ENCODE data around the gene EXOC6B. TPM values are rescaled to one million over a fixed set of nuclear protein-coding genes. Genes with fewer than 3 reads are reported as not detected.

EXOC6B gene
- total RNA-seq, 8 experiments from 2014 or later: 16.7 to 37.4 (median 25.3) TPM

DNA sequence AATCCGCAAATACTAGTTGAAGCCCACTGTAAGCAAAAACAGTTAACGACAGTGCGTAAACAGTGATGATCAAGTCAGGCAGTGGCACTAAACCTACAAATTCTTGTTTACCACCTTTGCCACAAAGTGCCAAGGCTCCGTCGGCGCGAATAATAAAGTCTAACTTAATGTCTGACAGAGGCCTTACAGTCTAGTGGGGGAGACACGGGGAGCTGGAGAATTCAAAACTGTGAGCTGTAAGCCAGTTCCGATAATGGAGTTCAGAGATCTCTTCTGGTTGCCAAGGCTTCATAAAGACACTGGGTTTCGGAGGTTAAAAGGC, 284 bp upstream of the EXOC6B start:
- Histone ChIP-seq H3K27ac (no peak overlapping the region), H3K4me3 (peak overlapping the region in 4 of 5 donors; percentile 68 to 77 (median 74)), H3K4me1 (replicated peaks in 1 of 2) (peaks cover 3 to 8% of the 10 kb centered on the region in 2 donors)
- 47 to 100% (median 67%) methylated on average over 1 to 8 of the region's 10 CpGs; no CpG with 5 or more reads in 1 of the 10 experiments for WGBS, 10 experiments
- ATAC-seq (replicated peaks in 6 of 8): no peak
- in situ Hi-C loops (cut with MboI; ENCODE audit: low pct_unique_long_range_greater_than_20kb in 2 of 9, low sequenced_read_pairs in 9 of 9, unreplicated experiment in 9 of 9): no loop called here

DNA sequence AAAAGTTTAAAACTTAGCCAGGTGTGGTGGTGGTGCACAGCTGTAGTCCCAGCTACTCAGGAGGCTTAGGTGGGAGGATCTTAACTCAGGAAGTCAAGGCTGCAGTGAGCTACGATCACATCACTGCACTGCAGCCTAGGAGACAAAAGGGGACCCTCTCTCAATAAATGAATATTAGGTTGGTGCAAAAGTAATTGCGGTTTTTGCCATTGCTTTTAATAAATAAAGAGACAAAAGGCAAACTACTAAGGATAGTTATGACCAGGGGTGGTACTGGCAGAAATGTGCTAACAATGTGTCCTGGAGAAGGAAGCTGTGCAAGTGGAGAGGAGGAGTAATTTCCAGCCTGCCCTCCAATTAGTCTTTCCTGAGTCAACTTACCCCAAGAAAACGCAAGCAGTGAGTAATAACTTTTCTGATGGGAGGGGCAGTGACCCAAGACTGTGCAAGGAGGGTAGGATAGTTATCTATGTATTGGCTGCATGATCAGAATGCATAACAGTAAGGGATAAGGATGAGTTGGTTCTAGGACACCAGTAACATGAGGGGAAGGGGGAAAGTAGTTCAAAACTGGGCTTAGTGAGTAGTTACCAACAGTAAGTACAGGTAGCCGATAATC, 1.5 kb downstream of the EXOC6B start:
- Histone ChIP-seq H3K4me3 (peak overlapping the region; percentile 68 to 77 (median 74)), H3K27ac (no peak overlapping the region), H3K4me1 (replicated peaks in 1 of 2) (peaks cover 3 to 8% of the 10 kb centered on the region in 2 donors)
- WGBS, 10 experiments: 21 to 100% (median 58%) methylated on average over 1 to 4 of the region's 4 CpGs
- peak in 2 of 8 experiments; percentile 3 to 9 for ATAC-seq (replicated peaks in 6 of 8)
- in situ Hi-C loops (cut with MboI; ENCODE audit: low pct_unique_long_range_greater_than_20kb in 2 of 9, low sequenced_read_pairs in 9 of 9, unreplicated experiment in 9 of 9): no loop called here

DNA sequence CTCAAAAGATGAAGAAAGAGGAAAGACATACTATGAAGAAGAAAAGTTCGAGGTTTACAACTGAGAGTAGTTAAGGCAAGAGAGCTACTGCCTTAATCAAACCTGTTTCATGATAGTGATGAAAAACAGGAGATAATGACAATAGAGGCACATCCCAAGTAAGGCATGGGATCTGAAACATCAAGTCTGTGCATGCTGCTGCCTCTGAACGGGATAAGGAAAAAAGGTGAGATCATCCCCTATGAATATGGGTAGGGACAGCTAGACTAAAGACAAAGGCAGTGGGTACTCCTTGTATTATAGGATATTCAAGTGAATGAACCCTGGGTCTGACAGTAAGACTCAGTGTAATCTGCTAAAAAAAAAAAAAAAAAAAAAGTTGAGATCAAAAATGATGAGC, 3.0 kb downstream of the EXOC6B start:
- Histone ChIP-seq H3K4me1 (replicated peaks in 1 of 2) (peaks cover 3 to 8% of the 10 kb centered on the region in 2 donors), H3K27ac (no peak overlapping the region), H3K4me3 (no peak overlapping the region)
- ATAC-seq (replicated peaks in 6 of 8): no peak
- in situ Hi-C loops (cut with MboI; ENCODE audit: low pct_unique_long_range_greater_than_20kb in 2 of 9, low sequenced_read_pairs in 9 of 9, unreplicated experiment in 9 of 9): no loop called here
- WGBS, 10 experiments: 45 to 78% (median 61%) methylated on average over 2 of the region's 2 CpGs

DNA sequence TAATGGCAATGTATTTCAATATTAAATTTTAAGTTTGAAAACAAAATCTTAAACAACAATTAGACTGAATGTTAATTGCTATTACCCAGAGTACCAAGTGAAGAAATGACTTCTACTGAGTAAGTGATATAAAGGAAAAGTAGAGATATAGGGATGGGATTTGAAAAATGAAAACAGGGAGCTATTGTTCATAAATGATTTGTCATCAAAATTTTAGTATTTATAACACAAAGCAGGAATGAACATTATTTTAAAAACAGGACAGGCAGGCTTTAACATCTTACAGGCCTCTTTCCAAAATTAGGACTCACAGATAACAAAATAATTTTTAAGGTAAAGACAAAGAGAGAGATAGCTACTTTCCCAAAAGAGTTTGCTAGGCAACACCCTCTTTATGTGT, 3.9 kb downstream of the EXOC6B start:
- peaks cover 3 to 8% of the 10 kb centered on the region in 2 donors for H3K4me1 ChIP-seq (replicated peaks in 1 of 2)
- H3K27ac ChIP-seq: no peak overlapping the region
- in situ Hi-C loops (cut with MboI; ENCODE audit: low pct_unique_long_range_greater_than_20kb in 2 of 9, low sequenced_read_pairs in 9 of 9, unreplicated experiment in 9 of 9): no loop called here
- no peak for ATAC-seq (replicated peaks in 6 of 8)
- H3K4me3 ChIP-seq: no peak overlapping the region

DNA sequence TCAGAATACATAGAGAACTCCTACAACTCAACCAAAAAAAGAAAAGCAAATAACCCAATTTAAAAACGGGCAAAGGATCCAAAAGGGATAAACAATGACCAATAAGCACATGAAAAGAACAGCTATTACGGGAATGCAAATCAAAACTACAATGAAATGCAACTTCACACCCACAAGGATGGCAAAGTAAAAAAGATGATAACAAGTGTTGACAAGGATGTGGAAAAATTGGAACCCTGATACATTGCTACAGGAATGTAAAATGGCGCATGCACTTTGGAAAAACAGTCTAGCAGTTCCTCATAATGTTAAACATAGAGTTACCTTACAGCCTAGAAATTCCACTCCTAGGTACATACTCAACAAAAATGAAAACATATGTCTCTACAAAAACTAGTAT, 4.7 kb downstream of the EXOC6B start:
- ATAC-seq (replicated peaks in 6 of 8): no peak
- Histone ChIP-seq H3K27ac (no peak overlapping the region), H3K4me1 (replicated peaks in 1 of 2) (peaks cover 3 to 8% of the 10 kb centered on the region in 2 donors), H3K4me3 (no peak overlapping the region)
- WGBS, 10 experiments: 64 to 93% (median 85%) methylated on average over 2 to 3 of the region's 3 CpGs
- in situ Hi-C loops (cut with MboI; ENCODE audit: low pct_unique_long_range_greater_than_20kb in 2 of 9, low sequenced_read_pairs in 9 of 9, unreplicated experiment in 9 of 9): no loop called here

DNA sequence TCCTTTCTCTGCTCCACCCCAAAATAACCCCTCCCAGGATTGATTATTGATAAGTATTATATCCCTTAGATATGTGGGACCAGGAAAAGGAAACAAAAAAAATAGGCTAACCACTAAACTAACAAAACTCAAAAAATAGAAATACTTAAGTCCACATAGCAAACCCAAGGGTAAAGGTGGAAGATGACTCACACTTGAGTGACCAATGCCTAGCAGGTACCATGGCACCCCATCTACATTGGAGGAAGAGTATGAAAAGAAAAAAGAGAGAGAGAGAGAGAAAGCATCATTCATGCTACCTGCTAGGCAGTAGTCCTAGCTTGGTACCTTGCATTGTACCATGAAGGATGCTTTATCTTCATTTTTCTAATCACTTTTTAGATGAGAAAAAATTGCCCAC, 6.3 kb downstream of the EXOC6B start:
- no peak overlapping the region for H3K27ac ChIP-seq
- no peak for ATAC-seq (replicated peaks in 6 of 8)
- in situ Hi-C loops (cut with MboI; ENCODE audit: low pct_unique_long_range_greater_than_20kb in 2 of 9, low sequenced_read_pairs in 9 of 9, unreplicated experiment in 9 of 9): no loop called here
- no peak overlapping the region for H3K4me3 ChIP-seq
- H3K4me1 ChIP-seq (replicated peaks in 1 of 2): peaks cover 1 to 5% of the 10 kb centered on the region in 2 donors

DNA sequence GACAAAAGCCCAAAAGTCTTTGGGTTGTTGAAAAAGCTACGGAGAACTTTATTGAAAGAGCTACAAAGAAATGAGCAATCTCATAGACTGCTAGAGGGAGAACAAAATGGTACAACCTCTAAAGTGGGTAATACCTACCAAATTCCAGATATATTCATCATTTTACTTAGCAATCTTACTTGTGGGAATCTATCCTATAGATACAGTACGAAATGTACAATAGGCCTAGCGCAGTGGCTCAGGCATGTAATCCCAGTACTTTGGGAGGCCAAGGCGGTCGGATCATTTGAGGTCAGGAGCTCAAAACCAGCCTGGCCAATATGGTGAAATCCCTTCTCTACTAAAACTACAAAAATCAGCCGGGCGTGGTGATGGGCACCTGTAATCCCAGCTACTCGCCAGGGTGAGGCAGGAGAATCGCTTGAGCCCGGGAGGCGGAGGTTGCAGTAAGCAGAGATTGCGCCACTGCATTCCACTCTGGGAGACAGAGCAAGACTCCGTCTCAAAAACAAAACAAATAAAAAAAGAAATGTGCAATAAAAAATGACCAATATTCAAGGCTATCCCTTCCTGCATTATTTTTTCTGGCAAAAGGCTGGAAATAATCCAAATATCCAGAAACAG, 10.1 kb downstream of the EXOC6B start:
- in situ Hi-C loops (cut with MboI; ENCODE audit: low pct_unique_long_range_greater_than_20kb in 2 of 9, low sequenced_read_pairs in 9 of 9, unreplicated experiment in 9 of 9): no loop called here
- H3K27ac ChIP-seq: no peak overlapping the region
- ATAC-seq (replicated peaks in 6 of 8): no peak

DNA sequence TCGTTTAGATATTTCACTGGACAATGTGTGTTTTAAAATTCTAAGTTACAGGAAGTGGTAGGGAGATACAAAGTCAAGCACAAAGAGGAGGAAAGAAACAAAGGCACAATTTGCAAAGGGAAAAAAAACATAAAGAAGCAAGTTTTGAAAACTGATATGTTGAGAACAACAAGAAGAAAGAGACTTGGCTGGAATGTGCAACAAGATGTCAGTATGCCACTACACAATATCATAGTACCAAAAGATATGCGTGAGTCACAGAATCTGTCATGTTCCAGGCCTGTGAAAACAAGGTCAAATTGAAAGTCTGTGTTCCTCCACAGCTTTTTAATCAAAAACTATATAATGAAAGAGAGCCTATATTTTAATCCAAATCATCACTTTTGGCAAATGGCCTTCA, 12.0 kb downstream of the EXOC6B start:
- no peak for ATAC-seq (replicated peaks in 6 of 8)
- in situ Hi-C loops (cut with MboI; ENCODE audit: low pct_unique_long_range_greater_than_20kb in 2 of 9, low sequenced_read_pairs in 9 of 9, unreplicated experiment in 9 of 9): no loop called here

More for the DNA sequence above, 10.1 kb downstream of the EXOC6B start:
- WGBS, 10 experiments: 86 to 100% (median 91%) methylated on average over 2 to 13 of the region's 13 CpGs
- no peak overlapping the region for H3K4me3 ChIP-seq
- H3K4me1 ChIP-seq (replicated peaks in 1 of 2): no peaks in the 10 kb centered on the region

DNA sequence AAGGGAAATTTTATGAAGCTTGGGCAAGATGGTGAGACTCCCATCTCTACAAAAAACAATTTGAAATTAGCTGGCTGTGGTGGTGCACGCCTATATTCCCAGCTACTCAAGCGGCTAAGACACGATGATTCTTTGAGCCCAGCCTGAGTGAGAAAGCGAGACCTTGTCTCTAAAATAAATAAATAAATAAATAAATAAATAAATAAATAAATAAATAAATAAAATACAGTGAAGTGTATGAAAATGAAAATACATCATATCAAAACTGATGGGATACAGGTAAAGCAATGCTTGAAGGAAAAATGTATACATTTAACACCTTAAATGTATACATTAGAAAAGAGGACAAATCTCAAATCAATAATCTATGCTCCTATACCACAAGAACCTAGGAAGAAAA, 15.7 kb downstream of the EXOC6B start:
- Histone ChIP-seq H3K4me3 (no peak overlapping the region), H3K27ac (no peak overlapping the region), H3K4me1 (replicated peaks in 1 of 2) (no peaks in the 10 kb centered on the region)
- ATAC-seq (replicated peaks in 6 of 8): no peak
- 80 to 100% (median 95%) methylated on average over 1 to 4 of the region's 4 CpGs for WGBS, 10 experiments
- in situ Hi-C loops (cut with MboI; ENCODE audit: low pct_unique_long_range_greater_than_20kb in 2 of 9, low sequenced_read_pairs in 9 of 9, unreplicated experiment in 9 of 9): no loop called here

More for the DNA sequence above, 12.0 kb downstream of the EXOC6B start:
- Histone ChIP-seq H3K27ac (no peak overlapping the region), H3K4me1 (replicated peaks in 1 of 2) (no peaks in the 10 kb centered on the region), H3K4me3 (no peak overlapping the region)
- WGBS, 10 experiments: 14 to 100% (median 80%) methylated on average over 1 to 2 of the region's 2 CpGs

DNA sequence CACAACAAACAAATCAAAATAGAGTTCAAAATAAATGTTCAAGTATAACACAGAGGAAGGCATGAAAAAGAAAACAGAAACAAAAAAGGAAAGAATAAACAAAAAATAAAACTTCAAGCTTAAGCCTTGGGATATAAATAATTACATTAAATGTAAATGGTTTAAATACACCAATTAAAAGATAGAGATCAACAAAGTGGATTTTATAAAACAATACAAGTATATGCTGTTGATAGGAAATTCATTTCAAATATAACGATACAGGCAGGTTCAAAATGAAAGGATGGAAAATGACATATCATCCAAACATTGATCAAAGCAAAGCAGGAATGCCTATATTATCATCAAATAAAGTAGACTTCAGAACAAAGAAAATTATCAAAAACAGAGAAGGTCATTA, 16.7 kb downstream of the EXOC6B start:
- Histone ChIP-seq H3K4me1 (replicated peaks in 1 of 2) (no peaks in the 10 kb centered on the region), H3K27ac (no peak overlapping the region), H3K4me3 (no peak overlapping the region)
- WGBS, 10 experiments: 86 to 100% (median 89%) methylated on average over 1 of the region's 1 CpG; no CpG with 5 or more reads in 1 of the 10 experiments
- no peak for ATAC-seq (replicated peaks in 6 of 8)
- in situ Hi-C loops (cut with MboI; ENCODE audit: low pct_unique_long_range_greater_than_20kb in 2 of 9, low sequenced_read_pairs in 9 of 9, unreplicated experiment in 9 of 9): no loop called here

DNA sequence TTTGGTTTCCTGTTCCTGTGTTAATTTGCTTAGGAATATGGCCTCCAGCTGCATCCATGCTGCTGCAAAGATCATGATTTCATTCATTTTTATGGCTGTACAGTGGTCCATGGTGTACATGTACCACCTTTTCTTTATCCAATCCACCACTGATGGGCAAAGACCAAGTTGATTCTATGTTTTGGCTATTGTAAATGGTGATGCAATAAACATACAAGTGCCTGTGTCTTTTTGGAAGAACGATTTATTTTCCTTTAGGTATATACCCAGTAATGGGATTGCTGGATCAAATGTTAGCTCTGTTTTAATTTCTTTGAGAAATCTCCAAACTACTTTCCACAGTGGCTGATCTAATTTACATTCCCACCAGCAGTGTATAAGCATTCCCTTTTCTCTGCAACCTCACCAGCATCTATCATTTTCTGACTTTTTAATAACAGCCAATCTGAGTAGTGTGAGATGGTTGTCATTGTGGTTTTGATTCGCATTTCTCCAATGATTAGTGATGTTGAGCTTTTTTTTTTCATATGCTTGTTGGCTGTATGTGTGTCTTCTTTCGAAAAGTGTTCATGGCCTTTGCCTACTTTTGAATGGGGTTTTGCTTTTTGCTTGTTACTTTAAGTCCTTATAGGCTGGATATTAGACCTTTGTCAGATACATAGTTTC, 19.4 kb downstream of the EXOC6B start:
- in situ Hi-C loops (cut with MboI; ENCODE audit: low pct_unique_long_range_greater_than_20kb in 2 of 9, low sequenced_read_pairs in 9 of 9, unreplicated experiment in 9 of 9): no loop called here
- no peak overlapping the region for H3K4me3 ChIP-seq
- WGBS, 10 experiments: 59 to 100% (median 88%) methylated on average over 2 to 3 of the region's 3 CpGs; no CpG with 5 or more reads in 1 of the 10 experiments
- H3K27ac ChIP-seq: no peak overlapping the region
- ATAC-seq (replicated peaks in 6 of 8): no peak
- H3K4me1 ChIP-seq (replicated peaks in 1 of 2): no peaks in the 10 kb centered on the region

DNA sequence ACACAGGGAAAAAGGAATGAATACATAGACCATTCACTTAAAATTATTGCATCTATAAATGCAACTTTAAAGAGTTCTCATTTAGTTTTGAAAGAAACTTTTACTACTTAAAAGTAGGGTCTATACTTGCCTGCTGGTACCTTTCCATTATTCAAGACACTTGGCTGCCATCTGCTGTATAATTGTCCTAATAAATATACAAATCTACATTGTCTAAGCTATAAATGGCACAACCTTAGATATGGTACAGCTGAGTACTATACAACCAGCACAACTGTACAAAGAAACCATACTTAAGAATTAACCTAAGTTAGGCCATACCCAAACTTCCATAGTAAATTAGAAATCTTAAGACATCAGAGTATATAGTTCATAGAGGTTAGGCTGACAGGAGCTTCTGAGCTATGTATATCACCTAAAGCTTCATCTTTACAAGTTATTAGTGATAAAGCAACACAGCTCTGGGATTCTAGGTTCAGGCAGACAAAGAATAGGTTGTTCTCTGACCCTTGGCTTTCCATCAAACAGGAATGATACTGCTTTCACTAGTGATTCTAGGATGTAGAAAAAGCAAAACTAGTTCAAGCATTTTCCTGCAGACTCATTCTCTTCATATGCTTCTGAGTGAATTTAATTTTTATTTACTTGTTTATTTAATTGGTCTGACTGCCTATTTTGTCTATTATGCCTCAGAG, 22.1 kb downstream of the EXOC6B start:
- no peak overlapping the region for H3K4me3 ChIP-seq
- H3K4me1 ChIP-seq (replicated peaks in 1 of 2): no peaks in the 10 kb centered on the region
- no peak for ATAC-seq (replicated peaks in 6 of 8)
- H3K27ac ChIP-seq: no peak overlapping the region
- in situ Hi-C loops (cut with MboI; ENCODE audit: low pct_unique_long_range_greater_than_20kb in 2 of 9, low sequenced_read_pairs in 9 of 9, unreplicated experiment in 9 of 9): no loop called here

DNA sequence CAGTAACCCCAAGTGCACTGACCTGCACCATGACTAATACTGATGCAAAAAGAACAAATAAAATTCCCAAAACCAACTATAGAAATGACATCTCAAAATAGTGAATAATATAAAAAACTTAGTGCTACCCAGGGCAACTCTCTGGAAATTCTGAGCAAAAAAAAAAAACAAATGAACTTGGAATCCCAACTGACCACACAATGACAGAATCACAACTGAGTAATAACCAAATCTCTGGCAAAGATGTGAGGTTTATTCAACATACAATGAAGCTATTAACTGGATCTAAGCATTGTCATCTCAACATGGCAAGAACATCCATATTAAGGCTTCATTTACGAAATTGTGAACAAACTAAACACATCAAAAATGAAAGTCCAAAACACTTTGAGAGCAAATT, 22.7 kb downstream of the EXOC6B start:
- 10 to 100% (median 60%) methylated on average over 1 of the region's 1 CpG; no CpG with 5 or more reads in 3 of the 10 experiments for WGBS, 10 experiments
- in situ Hi-C loops (cut with MboI; ENCODE audit: low pct_unique_long_range_greater_than_20kb in 2 of 9, low sequenced_read_pairs in 9 of 9, unreplicated experiment in 9 of 9): no loop called here
- Histone ChIP-seq H3K4me3 (no peak overlapping the region), H3K27ac (no peak overlapping the region), H3K4me1 (replicated peaks in 1 of 2) (no peaks in the 10 kb centered on the region)
- no peak for ATAC-seq (replicated peaks in 6 of 8)
